Ramos (cell line): ENCODE measurements around the gene SART1.
"Not testable (repeated sequence)": the region's sequence is repeated elsewhere in the genome, so short reads cannot be mapped to it uniquely, and the experiment has no call there.

Experiments
- in situ Hi-C: fragments of 300-500 bp; cut with MboI; formaldehyde crosslinking; loops from one replicate; pipeline ENCODE4 v1.14.3; 2022; ENCODE audit warnings: low sequenced_read_pairs; ENCODE audit not compliant: unreplicated experiment

The SART1 gene

DNA sequence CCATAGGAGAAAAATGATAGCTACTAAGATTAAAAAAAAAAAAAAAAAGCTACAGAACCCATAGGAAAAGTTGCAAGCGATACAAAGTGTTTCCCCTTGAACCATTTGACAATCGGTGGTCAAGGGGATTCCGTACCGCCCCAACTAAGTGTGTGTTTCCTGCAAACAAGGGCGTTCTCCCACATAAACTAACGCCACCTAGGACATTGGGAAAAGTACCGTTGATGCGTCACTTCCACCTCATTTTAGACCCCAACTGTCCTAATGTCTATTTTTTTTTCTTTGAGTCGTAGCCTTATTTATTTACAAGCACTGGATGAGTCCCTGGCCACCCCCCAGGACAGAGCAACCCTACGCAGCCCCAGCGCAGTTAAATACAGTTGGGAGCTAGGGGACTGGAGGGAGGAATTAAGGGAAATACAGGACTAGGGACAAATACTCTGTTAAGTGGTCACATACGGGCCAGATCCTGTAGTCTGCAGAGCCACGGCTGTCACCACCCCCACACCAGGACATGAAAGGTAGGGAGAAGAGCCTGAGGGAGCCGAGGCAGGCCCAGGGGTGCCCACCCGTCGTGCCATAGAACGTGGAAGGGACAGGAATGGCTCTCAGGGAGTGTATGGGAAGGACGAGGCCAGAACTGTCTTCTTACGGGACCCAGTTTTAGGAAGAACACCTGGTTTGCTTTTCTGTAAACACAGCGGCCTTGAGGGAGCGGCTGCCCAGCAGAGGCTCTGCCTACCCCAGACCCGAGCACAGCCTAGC is 21.5 kb downstream of the SART1 start:
- in situ Hi-C loops: no loop called here

DNA sequence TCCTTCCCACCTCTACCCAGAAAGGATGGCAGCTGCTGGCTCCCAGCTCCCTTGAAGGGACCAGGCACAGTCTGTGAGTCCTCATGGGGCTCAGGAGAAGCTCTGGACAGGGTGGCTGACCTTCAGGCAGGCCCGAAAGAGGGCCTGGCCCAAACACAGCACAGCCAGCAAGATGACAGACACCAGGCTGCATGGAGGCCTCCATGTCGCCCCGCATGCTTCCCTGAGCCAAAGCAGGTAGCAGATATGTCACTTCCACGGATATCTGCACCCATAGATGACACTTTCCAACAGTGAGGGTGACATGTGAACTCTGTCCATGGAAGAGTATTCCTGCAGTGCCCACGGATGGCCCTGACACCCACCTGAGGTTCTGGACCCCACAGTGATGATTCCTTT is 22.1 kb downstream of the SART1 start:
- in situ Hi-C loops: no loop called here

GRCh38 chr11:65987336-65987735 is 25.8 kb downstream of the SART1 start:
- in situ Hi-C loops: loop anchor here (5.0 kb wide), 2 partner anchors 105 to 270 kb away; no protein-coding TSS in a partner anchor

- in situ Hi-C loops: loop anchor here (5.0 kb wide), 2 partner anchors 107 to 272 kb away; no protein-coding TSS in a partner anchor
These were observed 27.5 kb downstream of the SART1 start for GRCh38 chr11:65988791-65989592.

- in situ Hi-C loops: no loop called here
These were observed 30.5 kb downstream of the SART1 start for GRCh38 chr11:65992056-65992455.

DNA sequence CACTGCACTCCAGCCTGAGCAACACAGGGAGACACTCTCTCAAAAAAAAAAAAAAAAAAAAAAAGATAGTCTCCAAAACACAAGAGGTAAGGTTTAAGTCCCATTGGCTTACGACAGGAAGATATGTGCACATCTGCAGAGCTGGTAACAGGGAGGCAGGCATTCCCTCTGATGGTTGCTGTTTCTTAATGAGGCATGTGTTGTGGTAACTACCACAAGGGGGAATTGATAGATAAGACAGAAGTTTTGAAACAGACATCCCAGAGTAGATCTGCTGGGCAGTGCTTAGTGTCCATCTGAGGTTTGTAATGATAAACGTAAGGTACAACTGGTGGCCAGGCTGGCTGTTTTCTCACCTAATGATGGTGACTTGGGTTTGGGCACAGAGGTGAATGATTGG is 35.8 kb downstream of the SART1 start:
- in situ Hi-C loops: no loop called here

DNA sequence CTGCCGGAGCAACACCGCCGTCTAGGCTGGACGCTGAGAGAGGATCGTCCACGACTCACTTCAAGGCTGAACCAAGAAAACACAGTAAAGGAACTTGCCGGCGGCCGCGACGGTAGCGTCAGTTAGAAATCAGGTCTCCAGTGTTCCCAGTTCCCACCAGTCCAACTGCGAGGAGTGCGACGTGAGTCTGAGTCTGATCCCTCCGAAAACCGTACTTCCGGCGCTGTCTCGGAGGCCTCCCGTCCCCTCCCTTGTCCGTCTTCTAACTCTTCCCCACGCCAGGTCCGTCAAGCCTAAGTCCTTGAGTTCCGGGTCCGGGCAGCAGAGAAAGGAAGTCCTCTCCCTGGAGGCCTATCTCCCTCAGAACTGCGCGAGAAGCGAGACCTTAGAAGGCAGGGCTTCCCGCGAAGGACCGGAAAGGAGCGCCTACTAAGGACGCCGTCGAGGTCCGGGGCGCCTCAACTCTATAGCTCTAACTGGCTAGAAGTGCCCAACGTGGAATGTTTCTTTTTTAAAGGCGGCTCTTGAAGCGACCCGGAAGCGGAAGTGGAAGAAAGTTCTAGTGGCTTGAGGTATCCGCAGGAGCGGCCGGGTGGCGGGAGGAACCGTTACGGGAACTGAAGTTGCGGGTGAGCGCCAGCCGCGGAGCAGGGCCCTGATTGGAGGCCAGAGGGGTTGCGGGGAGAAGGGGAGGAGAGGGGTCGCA is 40.6 kb downstream of the SART1 start, which contains the start of the genes BANF1 and EIF1AD:
Gene BANF1 (plus strand): TSS at position 562 of the 706 bp plus-strand sequence. CDS start 748 bp downstream, outside the sequence.
Gene EIF1AD (minus strand): TSS at position 216 of the 706 bp plus-strand sequence. CDS start 1,768 bp downstream, outside the sequence.
- in situ Hi-C loops: no loop called here

- in situ Hi-C loops: no loop called here
These were observed 41.2 kb downstream of the SART1 start for GRCh38 chr11:66002648-66003225.

DNA sequence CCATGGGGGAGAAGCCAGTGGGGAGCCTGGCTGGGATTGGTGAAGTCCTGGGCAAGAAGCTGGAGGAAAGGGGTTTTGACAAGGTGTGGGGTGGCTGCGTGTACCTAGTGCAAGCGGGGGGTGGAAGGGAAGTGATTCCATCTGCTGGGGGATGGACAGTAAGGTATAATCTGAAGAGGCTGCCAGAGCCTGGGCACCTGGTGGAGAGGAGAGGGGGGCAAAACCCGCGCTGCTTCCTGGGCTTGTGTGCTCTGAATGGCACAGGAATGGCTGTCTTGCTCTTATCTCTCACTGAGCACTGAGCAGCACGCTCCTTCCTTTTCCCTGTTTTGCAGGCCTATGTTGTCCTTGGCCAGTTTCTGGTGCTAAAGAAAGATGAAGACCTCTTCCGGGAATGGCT is 41.8 kb downstream of the SART1 start:
- in situ Hi-C loops: no loop called here

DNA sequence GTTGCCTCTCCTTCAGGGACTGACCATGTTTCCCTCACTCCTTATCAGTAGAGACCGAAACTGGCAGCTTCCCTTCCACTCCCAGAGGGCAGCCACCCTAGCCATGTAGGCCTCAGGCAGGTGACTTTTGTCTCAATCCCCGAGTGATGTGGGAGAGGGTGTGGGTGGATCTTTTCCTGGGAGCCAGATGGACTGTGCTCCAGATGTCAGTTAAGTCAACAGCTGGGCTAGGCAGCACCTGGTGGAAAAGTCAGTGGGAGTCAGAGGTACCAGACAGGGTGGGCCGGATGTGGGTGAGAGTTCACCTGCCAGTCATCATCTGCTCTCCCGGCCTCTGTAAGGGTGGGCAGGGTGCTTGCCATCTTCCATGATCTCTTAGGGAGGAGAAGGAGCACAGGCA is 42.7 kb downstream of the SART1 start:
- in situ Hi-C loops: no loop called here

DNA sequence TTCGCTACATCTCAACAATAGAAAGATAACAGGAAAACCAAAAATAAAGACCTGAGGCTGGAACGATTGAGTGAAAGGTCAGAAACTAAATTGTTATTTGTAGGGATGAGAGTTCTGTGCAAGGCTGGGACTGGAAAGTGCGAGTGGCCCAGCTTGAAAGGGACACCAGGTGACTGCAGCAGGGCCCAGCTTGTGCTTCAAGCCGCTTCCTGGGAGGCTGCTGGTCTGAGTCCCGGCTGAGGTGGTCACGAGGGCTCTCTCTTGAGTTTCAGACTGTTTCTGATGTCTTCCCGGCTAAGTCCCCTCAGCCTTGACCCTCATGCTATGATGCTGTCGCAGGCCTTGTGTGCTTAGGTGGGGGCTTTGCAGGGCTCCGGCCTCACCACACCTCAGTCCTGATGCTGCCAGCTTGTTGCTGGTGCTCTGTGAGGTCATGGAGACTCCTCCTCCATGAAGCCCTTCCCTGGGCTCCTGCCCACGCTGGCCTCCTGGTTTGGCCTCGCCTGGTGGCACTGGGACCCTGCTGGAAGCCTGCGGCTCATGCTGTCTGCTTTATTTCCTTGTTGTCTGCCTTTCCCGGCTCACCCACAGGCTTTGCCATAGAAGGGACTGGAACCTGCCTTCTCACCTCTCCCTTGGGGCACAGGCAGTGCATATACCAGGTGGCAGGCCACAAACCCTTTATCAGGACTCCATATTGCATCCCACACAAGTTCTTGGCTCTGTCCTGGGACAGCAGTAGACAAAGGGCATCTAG is 44.8 kb downstream of the SART1 start:
- in situ Hi-C loops: no loop called here

GRCh38 chr11:66006891-66007176 is 45.3 kb downstream of the SART1 start:
- in situ Hi-C loops: no loop called here

DNA sequence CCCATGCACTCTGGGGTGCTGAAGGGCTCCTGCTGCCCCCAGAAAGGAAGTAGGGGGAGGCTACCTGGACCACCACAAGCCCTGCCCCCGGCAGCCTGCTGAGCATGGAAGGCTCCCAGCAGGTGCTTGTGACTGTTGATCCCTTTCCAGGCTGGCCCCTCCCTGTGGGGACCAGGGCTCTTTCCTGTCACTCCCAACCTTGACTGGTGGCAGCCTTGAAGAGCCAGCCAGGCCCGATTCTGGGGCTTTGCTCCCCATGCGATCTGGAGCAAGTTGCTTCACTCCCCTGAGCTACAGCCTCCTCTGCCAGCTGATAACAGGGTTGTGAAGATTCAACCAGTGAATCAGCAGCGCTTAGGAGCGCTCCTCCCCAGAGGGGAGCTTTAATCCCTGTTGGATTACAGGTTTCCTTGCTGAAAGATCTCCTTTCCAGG is 45.7 kb downstream of the SART1 start:
- in situ Hi-C loops: no loop called here

- in situ Hi-C loops: no loop called here
These were observed 46.5 kb downstream of the SART1 start for GRCh38 chr11:66008095-66008467.

DNA sequence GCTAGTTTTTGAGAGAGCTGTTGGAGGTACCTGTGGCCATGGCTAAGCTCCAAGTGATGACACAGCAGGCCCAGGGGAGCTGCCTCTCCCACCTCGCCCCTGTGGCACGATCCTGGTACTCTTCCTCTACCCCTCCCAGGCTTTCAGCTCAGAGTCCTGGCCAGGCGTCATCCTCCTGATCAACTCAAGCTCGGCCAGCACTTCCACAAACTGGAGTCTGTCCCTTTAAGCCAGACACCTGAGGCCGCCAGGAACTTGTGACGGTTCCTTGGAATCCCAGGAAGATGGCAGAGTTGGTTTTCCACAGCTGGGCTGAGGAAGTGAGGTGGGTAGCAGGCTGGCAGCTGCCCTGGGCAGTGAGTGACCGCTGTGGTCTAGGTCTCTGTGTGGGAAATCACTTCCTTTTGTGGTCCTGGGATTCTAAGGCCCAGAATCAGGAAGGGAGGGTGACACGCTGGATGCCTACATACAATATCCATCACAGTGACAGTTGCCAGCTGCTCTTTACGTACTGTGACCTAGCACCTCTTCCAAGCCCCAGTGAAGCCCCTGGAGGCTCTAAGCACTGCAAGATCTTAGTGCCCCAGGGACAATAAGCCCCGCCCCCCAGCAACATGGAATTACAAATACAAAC is 47.1 kb downstream of the SART1 start:
- in situ Hi-C loops: no loop called here

- in situ Hi-C loops: not testable (repeated sequence)
These were observed 48.5 kb downstream of the SART1 start for GRCh38 chr11:66010036-66010435.

DNA sequence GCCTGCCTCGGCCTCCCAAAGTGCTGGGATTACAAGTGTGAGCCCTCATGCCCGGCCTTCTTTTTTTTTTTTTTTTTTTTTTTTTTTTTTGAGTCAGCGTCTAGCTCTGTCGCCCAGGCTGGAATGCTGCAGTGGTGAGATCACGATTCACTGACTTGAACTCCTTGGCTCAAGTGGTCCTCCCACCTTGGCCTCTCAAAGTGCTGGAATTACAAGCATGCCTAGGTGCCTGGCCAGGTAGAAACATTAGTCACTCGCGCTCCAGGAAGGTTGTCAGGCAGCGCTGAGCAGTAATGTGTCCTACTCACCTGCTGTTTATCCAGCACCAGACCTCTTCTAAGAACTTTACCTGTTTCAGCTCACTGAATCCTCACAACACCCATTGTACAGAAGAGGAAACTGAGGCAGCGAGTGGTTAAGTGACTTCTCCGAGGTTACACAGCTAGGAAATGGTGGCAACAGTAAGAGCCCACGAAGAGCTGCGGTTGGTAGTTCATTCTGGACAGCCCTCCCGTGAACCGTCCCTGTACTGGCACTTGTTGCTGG is 49.8 kb downstream of the SART1 start:
- in situ Hi-C loops: no loop called here

- in situ Hi-C loops: no loop called here
These were observed 50.3 kb downstream of the SART1 start, which contains the start of gene CST6 for GRCh38 chr11:66011785-66012303. TSS of gene CST6 (plus strand) at chr11:66012008. CDS start at chr11:66012045, 37 bp downstream.
